Thoracic aorta (tissue), 2 donors: ENCODE results near the gene PRXL2B. TPM values are rescaled to one million over a fixed set of nuclear protein-coding genes. Genes with fewer than 3 reads are reported as not detected.

ENCODE experiments used
- ATAC-seq: fragments of 150-250 bp; one replicate; pipeline ENCODE4 v1.8.0; 2017; ENCODE audit warnings: low read depth; ENCODE audit not compliant: insufficient number of reproducible peaks, low FRiP score
- DNase-seq: peaks from one replicate; pipeline ENCODE4 v3.0.0-alpha.2; 2020; ENCODE audit warnings: low spot score
- H3K27ac ChIP-seq, 2 donors: fragments of 200-600 bp; sonication (generic); 1 replicate in 1 of 2; 2 replicates in 1 of 2; pipeline ENCODE4 v1.5.1; 2016; ENCODE audit warnings: mild to moderate bottlenecking in 2 of 2, moderate library complexity in 2 of 2
- H3K27me3 ChIP-seq: fragments of 200-600 bp; sonication (generic); replicated peaks from 2 replicates; pipeline ENCODE4 v1.6.0; 2016; ENCODE audit warnings: mild to moderate bottlenecking; ENCODE audit not compliant: insufficient read depth
- H3K36me3 ChIP-seq: fragments of 200-600 bp; sonication (generic); one replicate; pipeline ENCODE4 v1.5.1; 2016
- H3K4me1 ChIP-seq, 2 donors: fragments of 200-600 bp; sonication (generic); 1 replicate in 1 of 2; 2 replicates in 1 of 2; pipeline versions ENCODE4 v1.5.1 to v1.6.0; 2016; ENCODE audit warnings: low read depth in 2 of 2, mild to moderate bottlenecking in 1 of 2; ENCODE audit not compliant: control insufficient read depth in 1 of 2
- H3K4me3 ChIP-seq: fragments of 200-600 bp; sonication (generic); 2 replicates; pipeline ENCODE4 v1.5.1; 2016; ENCODE audit warnings: mild to moderate bottlenecking
- H3K9me3 ChIP-seq: fragments of 200-600 bp; sonication (generic); 2 replicates; pipeline ENCODE4 v1.5.1; 2016
- total RNA-seq, 2 donors: library from RNA; depleted of rRNA; stranded (reverse); fragments of >200 nt; gene quantifications; one replicate each; pipeline versions ENCODE4 v1.1.0 to v1.2.3, GENCODE V29; 2016
- TF ChIP-seq, protein P1 (sequence below): fragments of 200-600 bp; sonication (generic); IDR thresholded peaks from one replicate; pipeline ENCODE4 v1.5.1; 2019; ENCODE audit warnings: antibody characterized with exemption

PRXL2B gene
- total RNA-seq, 2 donors from 2014 or later: 8.3 to 15.2 TPM

- TF ChIP-seq, protein P1, sequence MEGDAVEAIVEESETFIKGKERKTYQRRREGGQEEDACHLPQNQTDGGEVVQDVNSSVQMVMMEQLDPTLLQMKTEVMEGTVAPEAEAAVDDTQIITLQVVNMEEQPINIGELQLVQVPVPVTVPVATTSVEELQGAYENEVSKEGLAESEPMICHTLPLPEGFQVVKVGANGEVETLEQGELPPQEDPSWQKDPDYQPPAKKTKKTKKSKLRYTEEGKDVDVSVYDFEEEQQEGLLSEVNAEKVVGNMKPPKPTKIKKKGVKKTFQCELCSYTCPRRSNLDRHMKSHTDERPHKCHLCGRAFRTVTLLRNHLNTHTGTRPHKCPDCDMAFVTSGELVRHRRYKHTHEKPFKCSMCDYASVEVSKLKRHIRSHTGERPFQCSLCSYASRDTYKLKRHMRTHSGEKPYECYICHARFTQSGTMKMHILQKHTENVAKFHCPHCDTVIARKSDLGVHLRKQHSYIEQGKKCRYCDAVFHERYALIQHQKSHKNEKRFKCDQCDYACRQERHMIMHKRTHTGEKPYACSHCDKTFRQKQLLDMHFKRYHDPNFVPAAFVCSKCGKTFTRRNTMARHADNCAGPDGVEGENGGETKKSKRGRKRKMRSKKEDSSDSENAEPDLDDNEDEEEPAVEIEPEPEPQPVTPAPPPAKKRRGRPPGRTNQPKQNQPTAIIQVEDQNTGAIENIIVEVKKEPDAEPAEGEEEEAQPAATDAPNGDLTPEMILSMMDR: no peak
- ATAC-seq: no peak
- DNase-seq: no peak
Observed at GRCh38 chr1:2596530-2597333, 10.2 kb downstream of the PRXL2B start.

GRCh38 chr1:2597441-2598328 is 11.1 kb downstream of the PRXL2B start:
- H3K27ac ChIP-seq: no peak overlapping the region
- no peak for ATAC-seq
- H3K4me1 ChIP-seq: no peaks in the 10 kb centered on the region
- H3K36me3 ChIP-seq: no peaks in the 10 kb centered on the region
- no peak overlapping the region for H3K4me3 ChIP-seq
- H3K9me3 ChIP-seq: no peaks in the 10 kb centered on the region
- TF ChIP-seq, protein P1: no peak
- no peak for DNase-seq
- H3K27me3 ChIP-seq: no peaks in the 10 kb centered on the region

More at GRCh38 chr1:2596530-2597333, 10.2 kb downstream of the PRXL2B start:
- Histone ChIP-seq H3K36me3 (no peaks in the 10 kb centered on the region), H3K4me3 (no peak overlapping the region), H3K9me3 (no peaks in the 10 kb centered on the region), H3K27me3 (no peaks in the 10 kb centered on the region), H3K27ac (no peak overlapping the region), H3K4me1 (no peaks in the 10 kb centered on the region)

GRCh38 chr1:2598329-2598931 is 11.9 kb downstream of the PRXL2B start:
- Histone ChIP-seq H3K27ac (no peak overlapping the region), H3K4me1 (no peaks in the 10 kb centered on the region), H3K9me3 (no peaks in the 10 kb centered on the region), H3K27me3 (no peaks in the 10 kb centered on the region), H3K4me3 (no peak overlapping the region), H3K36me3 (no peaks in the 10 kb centered on the region)
- no peak for DNase-seq
- no peak for ATAC-seq
- TF ChIP-seq, protein P1: no peak

DNA sequence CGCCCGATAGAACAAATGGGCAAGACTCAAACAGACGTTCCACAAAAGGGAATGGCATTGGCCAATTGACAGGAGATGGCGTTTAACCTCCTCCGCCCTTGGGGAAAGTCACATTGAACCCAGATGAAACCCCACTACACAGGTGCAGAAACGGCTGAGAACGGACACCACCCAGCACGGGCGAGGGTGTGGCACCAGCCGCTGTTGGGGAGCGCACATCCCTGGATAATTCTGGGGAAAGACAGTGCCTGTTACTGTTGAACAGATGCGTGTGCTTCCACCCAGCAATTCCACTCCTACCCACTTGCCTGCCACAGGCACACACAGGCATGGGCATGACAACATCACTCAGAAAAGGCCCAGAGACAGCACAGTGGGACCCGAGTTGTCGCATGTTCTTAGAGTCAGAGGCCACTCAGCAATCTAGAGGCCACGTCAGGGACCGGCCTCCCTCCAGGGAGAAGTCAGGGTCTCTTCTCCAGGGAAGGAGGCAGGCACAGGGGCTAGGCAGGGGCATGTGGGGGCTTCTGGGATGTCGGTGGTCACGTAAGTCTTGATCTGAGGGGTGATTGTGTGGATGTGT is 15.2 kb downstream of the PRXL2B start:
- Histone ChIP-seq H3K27ac (no peak overlapping the region), H3K27me3 (no peaks in the 10 kb centered on the region), H3K4me3 (no peak overlapping the region), H3K9me3 (no peaks in the 10 kb centered on the region), H3K36me3 (no peaks in the 10 kb centered on the region), H3K4me1 (no peaks in the 10 kb centered on the region)
- no peak for DNase-seq
- TF ChIP-seq, protein P1: no peak
- no peak for ATAC-seq
